Measurements from ENCODE around the gene SYNPR.

DNA sequence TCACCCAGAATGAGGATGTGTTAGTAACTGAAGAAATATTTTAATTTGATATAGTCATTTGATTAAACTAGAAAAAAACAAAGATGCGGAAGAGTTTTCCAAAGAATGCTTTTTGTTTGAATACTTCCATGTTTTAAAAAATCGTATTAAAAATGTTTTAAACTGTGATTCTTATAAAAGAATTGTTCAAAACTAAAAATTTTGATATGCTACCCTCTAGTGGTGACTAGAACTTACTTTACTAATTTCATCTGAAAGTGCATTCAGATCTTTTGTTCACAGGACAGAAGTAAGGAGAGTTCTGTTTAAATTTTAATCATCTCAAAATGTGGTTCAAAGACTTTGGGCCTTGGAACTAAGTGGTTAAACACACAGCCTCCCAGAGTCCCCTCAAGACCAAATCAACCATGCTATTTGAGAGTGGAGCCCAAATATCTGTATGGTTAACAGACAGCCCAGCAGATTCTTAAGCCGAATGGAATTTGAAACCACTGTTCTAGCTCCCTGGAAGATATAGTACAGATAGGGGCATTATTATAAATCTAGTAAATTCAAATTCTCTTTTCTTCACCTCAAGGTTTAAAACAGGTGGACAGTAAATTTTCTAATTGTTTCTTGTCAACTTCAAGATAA lies 45.2 kb upstream of the SYNPR start:
- TF ChIP-seq KAT7 (CRISPR knock-in tag; IDR thresholded peaks at IDR 0.05; ENCODE audit: borderline replicate concordance) (no peak), ATF3 (CRISPR knock-in tag; conservative IDR thresholded peaks at IDR 0.05) (no peak), PRDM15 (CRISPR knock-in tag; IDR thresholded peaks at IDR 0.05) (no peak), USF1 (CRISPR knock-in tag; IDR thresholded peaks at IDR 0.05) (no peak), JUN (CRISPR knock-in tag; IDR thresholded peaks at IDR 0.05) (no peak), MYBL2 (CRISPR knock-in tag; IDR thresholded peaks at IDR 0.05) (no peak)
- TF ChIP-seq, protein P1, sequence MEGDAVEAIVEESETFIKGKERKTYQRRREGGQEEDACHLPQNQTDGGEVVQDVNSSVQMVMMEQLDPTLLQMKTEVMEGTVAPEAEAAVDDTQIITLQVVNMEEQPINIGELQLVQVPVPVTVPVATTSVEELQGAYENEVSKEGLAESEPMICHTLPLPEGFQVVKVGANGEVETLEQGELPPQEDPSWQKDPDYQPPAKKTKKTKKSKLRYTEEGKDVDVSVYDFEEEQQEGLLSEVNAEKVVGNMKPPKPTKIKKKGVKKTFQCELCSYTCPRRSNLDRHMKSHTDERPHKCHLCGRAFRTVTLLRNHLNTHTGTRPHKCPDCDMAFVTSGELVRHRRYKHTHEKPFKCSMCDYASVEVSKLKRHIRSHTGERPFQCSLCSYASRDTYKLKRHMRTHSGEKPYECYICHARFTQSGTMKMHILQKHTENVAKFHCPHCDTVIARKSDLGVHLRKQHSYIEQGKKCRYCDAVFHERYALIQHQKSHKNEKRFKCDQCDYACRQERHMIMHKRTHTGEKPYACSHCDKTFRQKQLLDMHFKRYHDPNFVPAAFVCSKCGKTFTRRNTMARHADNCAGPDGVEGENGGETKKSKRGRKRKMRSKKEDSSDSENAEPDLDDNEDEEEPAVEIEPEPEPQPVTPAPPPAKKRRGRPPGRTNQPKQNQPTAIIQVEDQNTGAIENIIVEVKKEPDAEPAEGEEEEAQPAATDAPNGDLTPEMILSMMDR (IDR thresholded peaks at IDR 0.05): no peak
- TF ChIP-seq, protein P2, sequence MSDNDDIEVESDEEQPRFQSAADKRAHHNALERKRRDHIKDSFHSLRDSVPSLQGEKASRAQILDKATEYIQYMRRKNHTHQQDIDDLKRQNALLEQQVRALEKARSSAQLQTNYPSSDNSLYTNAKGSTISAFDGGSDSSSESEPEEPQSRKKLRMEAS (CRISPR knock-in tag; IDR thresholded peaks at IDR 0.05): no peak
- TF ChIP-seq, protein P3, sequence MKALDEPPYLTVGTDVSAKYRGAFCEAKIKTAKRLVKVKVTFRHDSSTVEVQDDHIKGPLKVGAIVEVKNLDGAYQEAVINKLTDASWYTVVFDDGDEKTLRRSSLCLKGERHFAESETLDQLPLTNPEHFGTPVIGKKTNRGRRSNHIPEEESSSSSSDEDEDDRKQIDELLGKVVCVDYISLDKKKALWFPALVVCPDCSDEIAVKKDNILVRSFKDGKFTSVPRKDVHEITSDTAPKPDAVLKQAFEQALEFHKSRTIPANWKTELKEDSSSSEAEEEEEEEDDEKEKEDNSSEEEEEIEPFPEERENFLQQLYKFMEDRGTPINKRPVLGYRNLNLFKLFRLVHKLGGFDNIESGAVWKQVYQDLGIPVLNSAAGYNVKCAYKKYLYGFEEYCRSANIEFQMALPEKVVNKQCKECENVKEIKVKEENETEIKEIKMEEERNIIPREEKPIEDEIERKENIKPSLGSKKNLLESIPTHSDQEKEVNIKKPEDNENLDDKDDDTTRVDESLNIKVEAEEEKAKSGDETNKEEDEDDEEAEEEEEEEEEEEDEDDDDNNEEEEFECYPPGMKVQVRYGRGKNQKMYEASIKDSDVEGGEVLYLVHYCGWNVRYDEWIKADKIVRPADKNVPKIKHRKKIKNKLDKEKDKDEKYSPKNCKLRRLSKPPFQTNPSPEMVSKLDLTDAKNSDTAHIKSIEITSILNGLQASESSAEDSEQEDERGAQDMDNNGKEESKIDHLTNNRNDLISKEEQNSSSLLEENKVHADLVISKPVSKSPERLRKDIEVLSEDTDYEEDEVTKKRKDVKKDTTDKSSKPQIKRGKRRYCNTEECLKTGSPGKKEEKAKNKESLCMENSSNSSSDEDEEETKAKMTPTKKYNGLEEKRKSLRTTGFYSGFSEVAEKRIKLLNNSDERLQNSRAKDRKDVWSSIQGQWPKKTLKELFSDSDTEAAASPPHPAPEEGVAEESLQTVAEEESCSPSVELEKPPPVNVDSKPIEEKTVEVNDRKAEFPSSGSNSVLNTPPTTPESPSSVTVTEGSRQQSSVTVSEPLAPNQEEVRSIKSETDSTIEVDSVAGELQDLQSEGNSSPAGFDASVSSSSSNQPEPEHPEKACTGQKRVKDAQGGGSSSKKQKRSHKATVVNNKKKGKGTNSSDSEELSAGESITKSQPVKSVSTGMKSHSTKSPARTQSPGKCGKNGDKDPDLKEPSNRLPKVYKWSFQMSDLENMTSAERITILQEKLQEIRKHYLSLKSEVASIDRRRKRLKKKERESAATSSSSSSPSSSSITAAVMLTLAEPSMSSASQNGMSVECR (CRISPR knock-in tag; IDR thresholded peaks at IDR 0.05; ENCODE audit: borderline replicate concordance): no peak
- TF ChIP-seq, protein P4, sequence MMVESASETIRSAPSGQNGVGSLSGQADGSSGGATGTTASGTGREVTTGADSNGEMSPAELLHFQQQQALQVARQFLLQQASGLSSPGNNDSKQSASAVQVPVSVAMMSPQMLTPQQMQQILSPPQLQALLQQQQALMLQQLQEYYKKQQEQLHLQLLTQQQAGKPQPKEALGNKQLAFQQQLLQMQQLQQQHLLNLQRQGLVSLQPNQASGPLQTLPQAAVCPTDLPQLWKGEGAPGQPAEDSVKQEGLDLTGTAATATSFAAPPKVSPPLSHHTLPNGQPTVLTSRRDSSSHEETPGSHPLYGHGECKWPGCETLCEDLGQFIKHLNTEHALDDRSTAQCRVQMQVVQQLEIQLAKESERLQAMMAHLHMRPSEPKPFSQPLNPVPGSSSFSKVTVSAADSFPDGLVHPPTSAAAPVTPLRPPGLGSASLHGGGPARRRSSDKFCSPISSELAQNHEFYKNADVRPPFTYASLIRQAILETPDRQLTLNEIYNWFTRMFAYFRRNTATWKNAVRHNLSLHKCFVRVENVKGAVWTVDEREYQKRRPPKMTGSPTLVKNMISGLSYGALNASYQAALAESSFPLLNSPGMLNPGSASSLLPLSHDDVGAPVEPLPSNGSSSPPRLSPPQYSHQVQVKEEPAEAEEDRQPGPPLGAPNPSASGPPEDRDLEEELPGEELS (CRISPR knock-in tag; IDR thresholded peaks at IDR 0.05): no peak

Measured in WTC11 (cell line).